Measurements from ENCODE around the gene OR5P2. TPM values are rescaled to one million over a fixed set of nuclear protein-coding genes. Genes with fewer than 3 reads are reported as not detected.
"Not testable (repeated sequence)": the region's sequence is repeated elsewhere in the genome, so short reads cannot be mapped to it uniquely, and the experiment has no call there.

OR5P2 gene
- polyA plus RNA-seq (2013, experiment 1 of 2; ENCODE audit: insufficient read length): not detected
- not detected for polyA plus RNA-seq (2013, experiment 2 of 2; ENCODE audit: insufficient read length)

GRCh38 chr11:7796842-7797241 lies at the start of gene OR5P2:
TSS of gene OR5P2 (minus strand) at chr11:7796942. CDS start at chr11:7796942, 0 bp downstream.
- DNase-seq: no peak

- DNase-seq: no peak
Observed at GRCh38 chr11:7846003-7846402, 49.3 kb upstream of the OR5P2 start.

- DNase-seq: no peak
Observed at GRCh38 chr11:7844986-7845385, 48.2 kb upstream of the OR5P2 start.

GRCh38 chr11:7844521-7844920 lies 47.8 kb upstream of the OR5P2 start:
- no peak for DNase-seq

GRCh38 chr11:7840578-7840977 lies 43.8 kb upstream of the OR5P2 start:
- DNase-seq: no peak

- no peak for DNase-seq
Observed at GRCh38 chr11:7833527-7833926, 36.8 kb upstream of the OR5P2 start.

- DNase-seq: no peak
Observed at GRCh38 chr11:7830740-7831139, 34.0 kb upstream of the OR5P2 start, which contains the start of gene OR5P3. TSS of gene OR5P3 (minus strand) at chr11:7830840.

- DNase-seq: no peak
Observed at GRCh38 chr11:7826324-7826723, 29.6 kb upstream of the OR5P2 start.

- DNase-seq: not testable (repeated sequence)
Observed at GRCh38 chr11:7820417-7820816, 23.7 kb upstream of the OR5P2 start.

GRCh38 chr11:7814897-7815296 lies 18.2 kb upstream of the OR5P2 start:
- DNase-seq: not testable (repeated sequence)

- DNase-seq: not testable (repeated sequence)
Observed at GRCh38 chr11:7810301-7810700, 13.6 kb upstream of the OR5P2 start.

- no peak for DNase-seq
Observed at GRCh38 chr11:7793233-7793632, 3.5 kb downstream of the OR5P2 start.

- DNase-seq: no peak
Observed at GRCh38 chr11:7787239-7787638, 9.5 kb downstream of the OR5P2 start.

GRCh38 chr11:7775689-7776088 lies 21.1 kb downstream of the OR5P2 start:
- DNase-seq: no peak

- not testable (repeated sequence) for DNase-seq
Observed at GRCh38 chr11:7764301-7764700, 32.4 kb downstream of the OR5P2 start.

GRCh38 chr11:7759010-7759409 lies 37.7 kb downstream of the OR5P2 start:
- DNase-seq: no peak

GRCh38 chr11:7749456-7749855 lies 47.3 kb downstream of the OR5P2 start:
- no peak for DNase-seq

All from fibroblast of skin of scalp (primary cell).